ENCODE results near the gene C5orf58. TPM values are rescaled to one million over a fixed set of nuclear protein-coding genes. Genes with fewer than 3 reads are reported as not detected.

The C5orf58 gene
- total and polyA plus RNA-seq, 2 donors from 2014 or later: not detected

- intact Hi-C loops (cut with DNase I): no loop called here
- Histone ChIP-seq H3K27me3 (ENCODE audit: control insufficient read depth, insufficient read depth, low read length) (no peaks in the 10 kb centered on the region), H3K36me3 (ENCODE audit: control insufficient read depth in 2 of 3, insufficient read depth in 3 of 3, low read length in 3 of 3) (no peaks in the 10 kb centered on the region)
Observed at GRCh38 chr5:170263906-170264305, 31.1 kb downstream of the C5orf58 start.

DNA sequence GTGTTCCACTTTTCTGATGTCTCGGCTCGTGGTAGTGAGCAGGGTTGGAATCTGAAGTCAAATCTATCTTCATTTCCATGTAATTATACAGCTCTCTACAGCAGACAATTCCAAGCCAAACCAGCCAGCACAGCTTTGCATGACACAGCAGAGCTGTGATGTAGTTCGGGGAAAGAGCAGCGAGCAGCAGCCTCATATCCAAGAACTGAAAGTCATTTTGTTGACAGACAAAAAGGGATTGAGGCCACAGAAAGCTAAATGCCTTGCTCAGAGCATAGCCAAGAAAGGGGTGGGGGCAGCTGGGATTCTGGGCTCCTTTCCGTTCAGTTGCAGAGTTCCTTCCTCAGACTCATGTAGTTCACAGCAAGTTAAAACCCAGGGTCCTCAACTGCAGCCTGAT lies 32.7 kb downstream of the C5orf58 start:
- FAIRE-seq (no peak), DNase-seq (peak in 3 of 5 donors; percentile 59 to 94 (median 72))
- intact Hi-C loops (cut with DNase I): no loop called here
- TF ChIP-seq, protein P1, sequence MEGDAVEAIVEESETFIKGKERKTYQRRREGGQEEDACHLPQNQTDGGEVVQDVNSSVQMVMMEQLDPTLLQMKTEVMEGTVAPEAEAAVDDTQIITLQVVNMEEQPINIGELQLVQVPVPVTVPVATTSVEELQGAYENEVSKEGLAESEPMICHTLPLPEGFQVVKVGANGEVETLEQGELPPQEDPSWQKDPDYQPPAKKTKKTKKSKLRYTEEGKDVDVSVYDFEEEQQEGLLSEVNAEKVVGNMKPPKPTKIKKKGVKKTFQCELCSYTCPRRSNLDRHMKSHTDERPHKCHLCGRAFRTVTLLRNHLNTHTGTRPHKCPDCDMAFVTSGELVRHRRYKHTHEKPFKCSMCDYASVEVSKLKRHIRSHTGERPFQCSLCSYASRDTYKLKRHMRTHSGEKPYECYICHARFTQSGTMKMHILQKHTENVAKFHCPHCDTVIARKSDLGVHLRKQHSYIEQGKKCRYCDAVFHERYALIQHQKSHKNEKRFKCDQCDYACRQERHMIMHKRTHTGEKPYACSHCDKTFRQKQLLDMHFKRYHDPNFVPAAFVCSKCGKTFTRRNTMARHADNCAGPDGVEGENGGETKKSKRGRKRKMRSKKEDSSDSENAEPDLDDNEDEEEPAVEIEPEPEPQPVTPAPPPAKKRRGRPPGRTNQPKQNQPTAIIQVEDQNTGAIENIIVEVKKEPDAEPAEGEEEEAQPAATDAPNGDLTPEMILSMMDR (IDR thresholded peaks at IDR 0.05; ENCODE audit: borderline replicate concordance, extremely low read depth, insufficient read depth): no peak
- no peak overlapping the region for H3K9ac ChIP-seq (ENCODE audit: low read length in 3 of 3)
- no peaks in the 10 kb centered on the region for H3K36me3 ChIP-seq (ENCODE audit: control insufficient read depth in 2 of 3, insufficient read depth in 3 of 3, low read length in 3 of 3)
- peak overlapping the region in 1 of 2 donors; percentile 48 for H3K27ac ChIP-seq (ENCODE audit: low read depth in 2 of 2, low read length in 2 of 2)
- H3K4me1 ChIP-seq (ENCODE audit: control insufficient read depth in 2 of 3, insufficient read depth in 2 of 3, low read depth in 1 of 3, low read length in 3 of 3): peaks cover 0 to 5% (median 4%) of the 10 kb centered on the region in 3 donors
- no peaks in the 10 kb centered on the region for H3K9me3 ChIP-seq (ENCODE audit: control insufficient read depth in 2 of 3, insufficient read depth in 1 of 3, low read length in 3 of 3)
- H3K27me3 ChIP-seq (ENCODE audit: control insufficient read depth, insufficient read depth, low read length): no peaks in the 10 kb centered on the region
- no peak overlapping the region for H3K4me3 ChIP-seq (ENCODE audit: low read length in 3 of 3)

More at GRCh38 chr5:170263906-170264305, 31.1 kb downstream of the C5orf58 start:
- Histone ChIP-seq H3K9ac (ENCODE audit: low read length in 3 of 3) (no peak overlapping the region), H3K27ac (ENCODE audit: low read depth in 2 of 2, low read length in 2 of 2) (no peak overlapping the region), H3K4me1 (ENCODE audit: control insufficient read depth in 2 of 3, insufficient read depth in 2 of 3, low read depth in 1 of 3, low read length in 3 of 3) (peaks cover 0 to 5% (median 4%) of the 10 kb centered on the region in 3 donors), H3K9me3 (ENCODE audit: control insufficient read depth in 2 of 3, insufficient read depth in 1 of 3, low read length in 3 of 3) (no peaks in the 10 kb centered on the region), H3K4me3 (ENCODE audit: low read length in 3 of 3) (no peak overlapping the region)
- FAIRE-seq: no peak
- no peak for DNase-seq
- TF ChIP-seq, protein P1 (IDR thresholded peaks at IDR 0.05; ENCODE audit: borderline replicate concordance, extremely low read depth, insufficient read depth): no peak

DNA sequence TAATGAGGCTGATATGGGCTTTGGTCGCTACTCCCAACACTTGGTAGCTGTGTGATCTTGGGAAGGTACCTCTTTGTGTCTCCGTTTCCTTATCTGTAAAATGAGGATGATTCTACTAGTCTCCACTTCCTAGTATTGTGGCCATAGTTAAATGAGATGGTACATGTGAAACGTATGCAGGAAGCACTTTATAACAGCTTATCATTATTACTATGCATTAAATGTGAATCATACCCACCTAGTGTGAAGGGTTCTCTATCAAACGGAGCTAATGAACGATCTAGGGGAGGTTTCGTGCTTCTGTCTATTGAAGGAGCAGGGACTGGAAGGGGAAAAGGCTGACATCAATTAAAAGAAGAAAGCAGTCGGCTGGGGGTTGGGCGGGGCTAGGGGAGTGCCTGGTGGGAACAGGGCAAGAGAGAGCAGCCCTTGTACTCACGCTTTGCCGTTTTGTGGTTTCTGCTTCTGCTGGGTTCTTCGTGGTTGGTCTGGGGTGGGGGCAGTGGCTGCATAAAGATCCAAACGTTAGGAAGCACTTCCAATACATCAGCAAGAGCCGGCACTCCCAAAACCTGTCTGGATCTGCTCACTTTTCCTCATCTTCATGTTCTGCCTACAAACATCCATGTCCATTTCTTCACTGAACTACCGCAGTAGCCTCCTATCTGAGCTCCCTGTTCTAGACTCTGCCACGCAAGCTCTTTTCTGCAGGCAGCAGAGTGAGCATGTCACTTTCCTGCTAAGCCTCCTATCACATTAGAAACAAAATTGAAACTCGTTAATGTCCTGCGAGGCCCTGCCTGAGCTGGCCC lies 34.0 kb downstream of the C5orf58 start:
- H3K27ac ChIP-seq (ENCODE audit: low read depth in 2 of 2, low read length in 2 of 2): peak overlapping the region; percentile 12 to 67
- no peaks in the 10 kb centered on the region for H3K9me3 ChIP-seq (ENCODE audit: control insufficient read depth in 2 of 3, insufficient read depth in 1 of 3, low read length in 3 of 3)
- TF ChIP-seq, protein P1 (IDR thresholded peaks at IDR 0.05; ENCODE audit: borderline replicate concordance, extremely low read depth, insufficient read depth): no peak
- no peaks in the 10 kb centered on the region for H3K27me3 ChIP-seq (ENCODE audit: control insufficient read depth, insufficient read depth, low read length)
- no peak overlapping the region for H3K9ac ChIP-seq (ENCODE audit: low read length in 3 of 3)
- H3K4me3 ChIP-seq (ENCODE audit: low read length in 3 of 3): no peak overlapping the region
- peaks cover 0 to 5% (median 4%) of the 10 kb centered on the region in 3 donors for H3K4me1 ChIP-seq (ENCODE audit: control insufficient read depth in 2 of 3, insufficient read depth in 2 of 3, low read depth in 1 of 3, low read length in 3 of 3)
- no peak for FAIRE-seq
- no peaks in the 10 kb centered on the region for H3K36me3 ChIP-seq (ENCODE audit: control insufficient read depth in 2 of 3, insufficient read depth in 3 of 3, low read length in 3 of 3)
- intact Hi-C loops (cut with DNase I): no loop called here
- DNase-seq: no peak
